Measurements from ENCODE around the gene LRRFIP1. TPM values are rescaled to one million over a fixed set of nuclear protein-coding genes. Genes with fewer than 3 reads are reported as not detected.

LRRFIP1 gene
- polyA plus RNA-seq, 1 donor from 2014 or later: 96.3 TPM

DNA sequence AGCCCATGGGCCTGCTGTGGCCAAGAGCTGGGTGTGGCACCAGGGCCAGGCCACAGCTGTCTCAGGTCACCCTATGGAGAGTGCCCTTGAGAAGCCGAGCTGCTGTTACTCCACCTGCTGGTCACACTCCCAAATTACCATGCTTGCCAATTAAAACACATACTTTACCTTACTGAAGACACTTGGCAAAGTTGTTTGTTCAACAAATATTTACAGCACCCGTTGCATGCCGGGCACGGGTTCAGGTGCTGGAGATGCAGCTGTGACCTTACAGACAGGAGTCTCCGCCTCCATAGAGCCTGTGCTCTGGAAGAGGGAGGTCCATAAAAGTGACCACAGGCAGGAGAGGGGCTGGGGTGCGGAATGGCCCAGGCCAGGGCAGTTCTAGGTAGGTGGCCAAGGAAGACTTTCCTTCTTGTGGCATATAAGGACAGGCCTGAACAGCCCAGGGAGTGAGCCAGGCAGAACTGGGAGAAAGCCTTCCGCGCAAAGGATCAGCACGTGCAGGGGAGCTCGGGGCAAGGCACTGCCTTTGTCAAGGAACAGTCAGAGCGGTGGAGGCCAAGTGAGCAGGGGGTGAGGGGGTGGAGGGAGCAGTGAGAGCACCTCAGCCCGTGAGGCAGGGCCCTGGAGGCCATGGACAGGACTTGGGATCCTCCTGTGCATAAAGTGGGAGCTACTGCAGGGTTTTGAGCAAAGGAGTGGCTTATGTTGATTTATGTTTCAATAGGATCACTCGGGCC is 147.6 kb downstream of the LRRFIP1 start:
- H3K36me3 ChIP-seq (ENCODE audit: insufficient read depth, low read length): no peaks in the 10 kb centered on the region
- H3K4me3 ChIP-seq (ENCODE audit: low read length): no peak overlapping the region
- no peaks in the 10 kb centered on the region for H3K9me2 ChIP-seq (ENCODE audit: insufficient read depth, low read length)
- no peaks in the 10 kb centered on the region for H3F3A ChIP-seq (ENCODE audit: insufficient read depth, low read length, poor library complexity, severe bottlenecking)
- TF ChIP-seq EP300 (conservative IDR thresholded peaks at IDR 0.05; ENCODE audit: poor library complexity, severe bottlenecking) (no peak), RAD21 (conservative IDR thresholded peaks at IDR 0.05) (peak; percentile 34), CTCF (IDR thresholded peaks at IDR 0.05; ENCODE audit: poor library complexity, severe bottlenecking) (peak; percentile 57), SMC3 (conservative IDR thresholded peaks at IDR 0.05; ENCODE audit: poor library complexity) (peak; percentile 47)
- no peaks in the 10 kb centered on the region for H3K27me3 ChIP-seq (ENCODE audit: insufficient read depth, low read depth, low read length)
- H3K79me2 ChIP-seq (replicated peaks; ENCODE audit: insufficient read depth, low read length): no peaks in the 10 kb centered on the region
- no peak overlapping the region for H3K9ac ChIP-seq (ENCODE audit: low read length)
- H3K4me2 ChIP-seq (ENCODE audit: low read length): no peak overlapping the region
- H4K20me1 ChIP-seq (ENCODE audit: insufficient read depth): no peaks in the 10 kb centered on the region
- H2AFZ ChIP-seq (ENCODE audit: low read depth, low read length): no peak overlapping the region
- no peaks in the 10 kb centered on the region for H3K9me3 ChIP-seq (ENCODE audit: low read length)
- no peak overlapping the region for H3K27ac ChIP-seq (ENCODE audit: low read length)

GRCh38 chr2:237779521-237779920 is 152.1 kb downstream of the LRRFIP1 start:
- no peak overlapping the region for H3K4me2 ChIP-seq (ENCODE audit: low read length)
- H3K9ac ChIP-seq (ENCODE audit: low read length): no peak overlapping the region
- H3K27ac ChIP-seq (ENCODE audit: low read length): no peak overlapping the region
- no peak overlapping the region for H3K4me3 ChIP-seq (ENCODE audit: low read length)
- H3K27me3 ChIP-seq (ENCODE audit: insufficient read depth, low read depth, low read length): no peaks in the 10 kb centered on the region
- TF ChIP-seq REST (IDR thresholded peaks at IDR 0.05; ENCODE audit: borderline replicate concordance) (no peak), RAD21 (conservative IDR thresholded peaks at IDR 0.05) (no peak), EP300 (conservative IDR thresholded peaks at IDR 0.05; ENCODE audit: poor library complexity, severe bottlenecking) (no peak), TAF1 (IDR thresholded peaks at IDR 0.05; ENCODE audit: low read depth) (no peak), MXI1 (conservative IDR thresholded peaks at IDR 0.05; ENCODE audit: poor library complexity, severe bottlenecking) (no peak), EZH2 (IDR thresholded peaks at IDR 0.05; ENCODE audit: borderline replicate concordance, insufficient read depth, low read length, poor library complexity, severe bottlenecking) (no peak), SMC3 (conservative IDR thresholded peaks at IDR 0.05; ENCODE audit: poor library complexity) (no peak), CTCF (IDR thresholded peaks at IDR 0.05; ENCODE audit: poor library complexity, severe bottlenecking) (no peak), POLR2AphosphoS5 (IDR thresholded peaks at IDR 0.05) (no peak)
- no peak overlapping the region for H2AFZ ChIP-seq (ENCODE audit: low read depth, low read length)
- H4K20me1 ChIP-seq (ENCODE audit: insufficient read depth): no peaks in the 10 kb centered on the region
- H3K9me3 ChIP-seq (ENCODE audit: low read length): no peaks in the 10 kb centered on the region
- no peaks in the 10 kb centered on the region for H3K79me2 ChIP-seq (replicated peaks; ENCODE audit: insufficient read depth, low read length)
- H3K36me3 ChIP-seq (ENCODE audit: insufficient read depth, low read length): peaks cover 4% of the 10 kb centered on the region
- H3K9me2 ChIP-seq (ENCODE audit: insufficient read depth, low read length): no peaks in the 10 kb centered on the region
- no peaks in the 10 kb centered on the region for H3F3A ChIP-seq (ENCODE audit: insufficient read depth, low read length, poor library complexity, severe bottlenecking)
